OCI-LY3 (cell line): ENCODE results near the gene ESM1.

Experiments
- EZH2phosphoT487 ChIP-seq: fragments of 200-600 bp; shearing (Covaris generic); IDR thresholded peaks from 2 replicates; pipeline ENCODE4 v1.6.1; 2018; ENCODE audit warnings: antibody characterized with exemption, mixed run types, low read depth
- TF ChIP-seq, protein P1 (sequence below): fragments of 200-600, 300-600 bp; sonication (generic); IDR thresholded peaks from 2 replicates; pipeline ENCODE4 v1.5.1; 2014; ENCODE audit warnings: antibody characterized with exemption, low read length, low read depth

DNA sequence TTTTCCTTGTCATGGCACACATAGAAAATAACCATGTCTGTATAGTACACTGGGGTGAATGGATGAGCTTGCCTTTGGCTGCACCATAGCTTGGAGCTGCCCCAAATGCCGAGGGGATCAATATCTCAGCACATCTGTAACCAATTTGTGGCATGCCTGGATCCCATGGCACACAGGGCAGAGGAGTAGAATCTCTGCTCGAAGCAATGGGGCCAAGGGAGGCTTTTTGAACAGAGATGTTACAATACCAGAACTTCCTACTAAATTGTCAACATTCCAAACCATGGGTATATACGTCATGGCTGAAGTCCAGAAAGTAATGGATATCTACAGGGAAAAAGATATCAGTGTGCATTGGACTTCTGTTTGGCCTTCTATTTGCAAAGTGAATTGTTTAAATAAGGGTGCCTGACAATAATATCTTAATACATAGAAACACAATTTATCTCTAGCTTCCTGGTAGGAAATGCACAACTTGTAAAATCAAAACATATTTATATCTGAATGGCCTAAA is 39.0 kb downstream of the ESM1 start:
- TF ChIP-seq, protein P1, sequence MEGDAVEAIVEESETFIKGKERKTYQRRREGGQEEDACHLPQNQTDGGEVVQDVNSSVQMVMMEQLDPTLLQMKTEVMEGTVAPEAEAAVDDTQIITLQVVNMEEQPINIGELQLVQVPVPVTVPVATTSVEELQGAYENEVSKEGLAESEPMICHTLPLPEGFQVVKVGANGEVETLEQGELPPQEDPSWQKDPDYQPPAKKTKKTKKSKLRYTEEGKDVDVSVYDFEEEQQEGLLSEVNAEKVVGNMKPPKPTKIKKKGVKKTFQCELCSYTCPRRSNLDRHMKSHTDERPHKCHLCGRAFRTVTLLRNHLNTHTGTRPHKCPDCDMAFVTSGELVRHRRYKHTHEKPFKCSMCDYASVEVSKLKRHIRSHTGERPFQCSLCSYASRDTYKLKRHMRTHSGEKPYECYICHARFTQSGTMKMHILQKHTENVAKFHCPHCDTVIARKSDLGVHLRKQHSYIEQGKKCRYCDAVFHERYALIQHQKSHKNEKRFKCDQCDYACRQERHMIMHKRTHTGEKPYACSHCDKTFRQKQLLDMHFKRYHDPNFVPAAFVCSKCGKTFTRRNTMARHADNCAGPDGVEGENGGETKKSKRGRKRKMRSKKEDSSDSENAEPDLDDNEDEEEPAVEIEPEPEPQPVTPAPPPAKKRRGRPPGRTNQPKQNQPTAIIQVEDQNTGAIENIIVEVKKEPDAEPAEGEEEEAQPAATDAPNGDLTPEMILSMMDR: no peak
- TF ChIP-seq EZH2phosphoT487: no peak
